Measurements from ENCODE around the gene TWF2.

The TWF2 gene

GRCh38 chr3:52185311-52185710 is 53.6 kb downstream of the TWF2 start:
- Histone ChIP-seq H4K20me1 (ENCODE audit: insufficient read depth) (no peaks in the 10 kb centered on the region), H3K27ac (no peak overlapping the region), H3K27me3 (ENCODE audit: insufficient read depth, low read depth) (no peaks in the 10 kb centered on the region), H3K4me2 (no peak overlapping the region), H3K4me1 (ENCODE audit: low read depth, poor library complexity, severe bottlenecking) (no peaks in the 10 kb centered on the region), H3K9ac (no peak overlapping the region), H2AFZ (ENCODE audit: low read depth) (no peak overlapping the region), H3K4me3 (IDR thresholded peaks at IDR 0.05; ENCODE audit: insufficient read depth, low read depth, low read length) (no peak overlapping the region), H3K79me2 (ENCODE audit: insufficient read depth, low read depth) (no peaks in the 10 kb centered on the region), H3K36me3 (ENCODE audit: insufficient read depth) (no peaks in the 10 kb centered on the region)
- TF ChIP-seq CTCF (conservative IDR thresholded peaks at IDR 0.05; ENCODE audit: low read depth, low read length): no peak

GRCh38 chr3:52184690-52185089 is 54.3 kb downstream of the TWF2 start:
- H3K4me1 ChIP-seq (ENCODE audit: low read depth, poor library complexity, severe bottlenecking): no peaks in the 10 kb centered on the region
- no peaks in the 10 kb centered on the region for H3K27me3 ChIP-seq (ENCODE audit: insufficient read depth, low read depth)
- no peak overlapping the region for H3K4me2 ChIP-seq
- no peak overlapping the region for H3K9ac ChIP-seq
- no peak overlapping the region for H3K27ac ChIP-seq
- H3K36me3 ChIP-seq (ENCODE audit: insufficient read depth): no peaks in the 10 kb centered on the region
- H3K79me2 ChIP-seq (ENCODE audit: insufficient read depth, low read depth): no peaks in the 10 kb centered on the region
- H2AFZ ChIP-seq (ENCODE audit: low read depth): no peak overlapping the region
- H4K20me1 ChIP-seq (ENCODE audit: insufficient read depth): no peaks in the 10 kb centered on the region
- no peak for TF ChIP-seq CTCF (conservative IDR thresholded peaks at IDR 0.05; ENCODE audit: low read depth, low read length)
- H3K4me3 ChIP-seq (IDR thresholded peaks at IDR 0.05; ENCODE audit: insufficient read depth, low read depth, low read length): no peak overlapping the region

GRCh38 chr3:52183786-52184445 is 55.0 kb downstream of the TWF2 start:
- TF ChIP-seq CTCF (conservative IDR thresholded peaks at IDR 0.05; ENCODE audit: low read depth, low read length): no peak
- no peak overlapping the region for H3K27ac ChIP-seq
- no peaks in the 10 kb centered on the region for H3K79me2 ChIP-seq (ENCODE audit: insufficient read depth, low read depth)
- H3K27me3 ChIP-seq (ENCODE audit: insufficient read depth, low read depth): no peaks in the 10 kb centered on the region
- H3K36me3 ChIP-seq (ENCODE audit: insufficient read depth): no peaks in the 10 kb centered on the region
- no peak overlapping the region for H2AFZ ChIP-seq (ENCODE audit: low read depth)
- H3K9ac ChIP-seq: no peak overlapping the region
- H3K4me1 ChIP-seq (ENCODE audit: low read depth, poor library complexity, severe bottlenecking): no peaks in the 10 kb centered on the region
- no peak overlapping the region for H3K4me3 ChIP-seq (IDR thresholded peaks at IDR 0.05; ENCODE audit: insufficient read depth, low read depth, low read length)
- no peak overlapping the region for H3K4me2 ChIP-seq
- H4K20me1 ChIP-seq (ENCODE audit: insufficient read depth): no peaks in the 10 kb centered on the region

GRCh38 chr3:52182691-52183090 is 56.3 kb downstream of the TWF2 start:
- H2AFZ ChIP-seq (ENCODE audit: low read depth): no peak overlapping the region
- no peak for TF ChIP-seq CTCF (conservative IDR thresholded peaks at IDR 0.05; ENCODE audit: low read depth, low read length)
- no peaks in the 10 kb centered on the region for H3K79me2 ChIP-seq (ENCODE audit: insufficient read depth, low read depth)
- H3K4me1 ChIP-seq (ENCODE audit: low read depth, poor library complexity, severe bottlenecking): no peaks in the 10 kb centered on the region
- no peaks in the 10 kb centered on the region for H3K36me3 ChIP-seq (ENCODE audit: insufficient read depth)
- no peak overlapping the region for H3K4me3 ChIP-seq (IDR thresholded peaks at IDR 0.05; ENCODE audit: insufficient read depth, low read depth, low read length)
- no peaks in the 10 kb centered on the region for H3K27me3 ChIP-seq (ENCODE audit: insufficient read depth, low read depth)
- no peak overlapping the region for H3K4me2 ChIP-seq
- H3K27ac ChIP-seq: no peak overlapping the region
- no peak overlapping the region for H3K9ac ChIP-seq
- no peaks in the 10 kb centered on the region for H4K20me1 ChIP-seq (ENCODE audit: insufficient read depth)

Data from KMS-11 (cell line).